ENCODE data around the gene DUOX2. TPM values are rescaled to one million over a fixed set of nuclear protein-coding genes. Genes with fewer than 3 reads are reported as not detected.

DUOX2 gene
- total and polyA plus RNA-seq, 2 of the 8 experiments (the other 6 are each of a cell fraction or from before 2014, with no cell fraction given), result 0.08 TPM; not detected in 1

DNA sequence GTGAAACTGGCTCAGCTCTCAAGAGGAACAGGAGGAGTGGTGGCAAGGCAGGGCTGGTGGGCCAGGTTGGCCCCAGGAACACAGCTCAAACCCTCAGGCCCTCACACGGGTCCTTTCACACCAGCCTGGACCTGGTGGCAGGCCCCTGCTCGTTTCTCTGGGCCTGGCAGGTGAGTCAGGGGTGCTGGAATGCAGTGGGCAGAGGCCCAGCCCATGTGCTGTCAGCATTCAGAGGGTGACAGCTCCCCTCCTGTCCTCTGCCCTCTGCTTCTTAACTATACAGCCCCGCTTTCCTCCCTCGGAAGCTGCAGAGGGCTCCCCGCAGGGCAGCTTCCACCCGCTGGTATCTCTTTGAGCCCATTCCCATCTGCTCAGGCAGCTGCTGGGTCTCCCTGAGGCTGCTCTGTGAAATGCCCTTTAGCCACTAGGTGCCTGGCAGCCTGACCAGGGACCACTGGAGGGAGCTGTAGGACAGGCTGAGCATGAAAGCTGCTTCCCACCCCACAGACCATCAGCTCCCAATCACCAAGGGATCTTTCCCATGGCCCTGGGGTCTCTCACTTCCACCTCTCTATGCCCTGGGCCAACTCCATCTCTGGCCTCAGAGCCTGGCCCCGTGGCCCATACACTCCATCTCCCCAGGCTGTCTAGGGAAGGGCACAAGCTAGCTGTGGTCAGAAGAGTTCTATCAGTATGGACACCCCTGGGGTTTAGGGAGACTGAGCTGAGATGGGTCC, 49.0 kb upstream of the DUOX2 start:
- ChIA-PET POLR2A (ENCODE audit: partially characterized antibody) (interaction anchor here (1.2 to 3.8 kb wide), 6 partner anchors 18 to 240 kb away, joined by 3 to 33 read pairs (median 6); a partner anchor contains a TSS), CTCF (ENCODE audit: partially characterized antibody) (interaction anchor here (0.5 to 41.8 kb wide), 47 partner anchors 9 to 451 kb away, joined by 3 to 1117 read pairs (median 6); partner anchors contain the start of genes DUOX2, DUOXA2 and SHF)
- Histone ChIP-seq H3K4me2 (ENCODE audit: insufficient read depth in 1 of 2, low read depth in 2 of 2, low read length in 2 of 2) (no peak overlapping the region), H4K20me1 (replicated peaks in 1 of 2; ENCODE audit: control insufficient read depth in 1 of 2, insufficient read depth in 2 of 2, low read length in 2 of 2) (peaks cover 0 to 2% of the 10 kb centered on the region in 2 experiments), H3K23ac (ENCODE audit: insufficient read length) (no peak overlapping the region), H4K8ac (ENCODE audit: extremely low read depth, insufficient read depth, low read length) (no peak overlapping the region; the same call in none of the 2 replicates), H2AFZ (ENCODE audit: low read length) (no peak overlapping the region), H2BK20ac (ENCODE audit: low read length) (no peak overlapping the region), H2BK5ac (ENCODE audit: low read depth, low read length) (no peak overlapping the region), H3K4me1 (replicated peaks in 1 of 4; ENCODE audit: control insufficient read depth in 3 of 4, insufficient read depth in 4 of 4, low read length in 3 of 4) (peaks cover 0 to 8% (median 5%) of the 10 kb centered on the region in 4 experiments; a peak in 5 of 7 replicates), H3K4me3 (ENCODE audit: extremely low read depth in 1 of 4, insufficient read depth in 2 of 4, low read depth in 3 of 4, low read length in 4 of 4) (no peak overlapping the region), H3K4ac (replicated peaks; ENCODE audit: insufficient read length, low read depth, low read length) (no peak overlapping the region), H3K36me3 (ENCODE audit: control insufficient read depth in 2 of 4, insufficient read depth in 4 of 4, low read length in 3 of 4) (no peaks in the 10 kb centered on the region), H3K14ac (ENCODE audit: insufficient read length) (no peak overlapping the region), H4K5ac (ENCODE audit: insufficient read length, low read depth, low read length) (no peak overlapping the region), H2BK12ac (ENCODE audit: low read depth, low read length) (no peak overlapping the region), H3K79me2 (ENCODE audit: control insufficient read depth in 1 of 2, insufficient read depth in 2 of 2, low read length in 2 of 2) (no peaks in the 10 kb centered on the region), H2BK15ac (ENCODE audit: low read length) (0 out of 2 replicates have a peak overlapping the region, but pooled peaks have one; percentile 14), H3K23me2 (ENCODE audit: low read depth, low read length) (no peaks in the 10 kb centered on the region; the same call in 1 of the 2 replicates), H2BK120ac (replicated peaks; ENCODE audit: low read depth, low read length) (no peak overlapping the region), H3K79me1 (ENCODE audit: low read depth, low read length) (no peaks in the 10 kb centered on the region), H3K27me3 (replicated peaks in 1 of 4; ENCODE audit: control insufficient read depth in 3 of 4, extremely low read depth in 1 of 4, insufficient read depth in 3 of 4, low read length in 3 of 4) (no peaks in the 10 kb centered on the region; a peak in 1 of 7 replicates), H3K9me3 (ENCODE audit: insufficient read depth in 2 of 2, low read depth in 1 of 2, low read length in 1 of 2) (no peaks in the 10 kb centered on the region), H3K9ac (replicated peaks in 1 of 4; ENCODE audit: extremely low read depth in 1 of 4, low read depth in 3 of 4, low read length in 3 of 4) (no peak overlapping the region), H3K56ac (replicated peaks; ENCODE audit: insufficient read length, low read depth, low read length) (no peak overlapping the region), H4K91ac (replicated peaks; ENCODE audit: insufficient read length, low read length) (no peak overlapping the region), H3K18ac (ENCODE audit: extremely low read depth, low read length) (no peak overlapping the region), H2AK5ac (ENCODE audit: low read depth, low read length) (no peak overlapping the region), H3K27ac (ENCODE audit: low read depth, low read length) (no peak overlapping the region)
- 23% methylated on average over 7 of the region's 7 CpGs; no CpG with 5 or more reads in 1 of the 2 experiments for WGBS, 2 experiments (ENCODE audit: extremely low coverage in 1 of 2, insufficient coverage in 1 of 2, insufficient read length in 1 of 2, insufficient replicate concordance in 2 of 2, low coverage in 1 of 2, low lambda C conversion rate in 2 of 2, missing lambda C conversion rate in 1 of 2)
- DNase-seq (ENCODE audit: low read depth in 1 of 2, low spot score in 2 of 2), result peak; percentile 79 to 88
- FAIRE-seq, result peak; percentile 81
- no peak for TF ChIP-seq GTF2F1 (IDR thresholded peaks at IDR 0.05; ENCODE audit: borderline replicate concordance, low read depth, low read length)
- no peak for TF ChIP-seq BACH1 (IDR thresholded peaks at IDR 0.05; ENCODE audit: low read length)
- TF ChIP-seq, protein P1, sequence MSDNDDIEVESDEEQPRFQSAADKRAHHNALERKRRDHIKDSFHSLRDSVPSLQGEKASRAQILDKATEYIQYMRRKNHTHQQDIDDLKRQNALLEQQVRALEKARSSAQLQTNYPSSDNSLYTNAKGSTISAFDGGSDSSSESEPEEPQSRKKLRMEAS (IDR thresholded peaks at IDR 0.05), result no peak
- TF ChIP-seq ZNF274 (IDR thresholded peaks at IDR 0.05; ENCODE audit: borderline replicate concordance, extremely low read depth, low read length), result no peak
- 0 out of 2 replicates have a peak, but pooled peaks have one; percentile 16 for TF ChIP-seq TCF12 (IDR thresholded peaks at IDR 0.05; ENCODE audit: low read depth, low read length)
- no peak for TF ChIP-seq SP1 (IDR thresholded peaks at IDR 0.05; ENCODE audit: low read depth, low read length)
- TF ChIP-seq TBP (IDR thresholded peaks at IDR 0.05; ENCODE audit: low read depth, low read length), result no peak
- no peak for TF ChIP-seq CBX8 (IDR thresholded peaks at IDR 0.05; ENCODE audit: borderline replicate concordance, low read depth, low read length)
- TF ChIP-seq YY1 (IDR thresholded peaks at IDR 0.05; ENCODE audit: low read depth, low read length), result no peak
- no peak for TF ChIP-seq EGR1 (IDR thresholded peaks at IDR 0.05; ENCODE audit: borderline replicate concordance, low read depth, low read length)
- TF ChIP-seq POU5F1 (IDR thresholded peaks at IDR 0.05; ENCODE audit: low read depth, low read length), result no peak
- TF ChIP-seq EP300 (IDR thresholded peaks at IDR 0.05; ENCODE audit: borderline replicate concordance in 1 of 2, low read depth in 2 of 2, low read length in 2 of 2), result no peak
- 0 out of 2 replicates have a peak, but pooled peaks have one; percentile 30 for TF ChIP-seq CREB1 (IDR thresholded peaks at IDR 0.05)
